GM20000 (cell line): ENCODE results near the gene RPS6KA5.

Experiments
- DNase-seq: peaks from one replicate; pipeline ENCODE4 v3.0.0; 2012; ENCODE audit warnings: low spot score
- CTCF ChIP-seq: IDR thresholded peaks from 2 replicates; pipeline ENCODE4 v1.5.1; 2012; ENCODE audit warnings: mild to moderate bottlenecking, control low read depth; ENCODE audit errors: extremely low read depth, missing control alignments

Gene RPS6KA5

GRCh38 chr14:90803249-90803648 is 257.2 kb downstream of the RPS6KA5 start:
- no peak for TF ChIP-seq CTCF
- no peak for DNase-seq

GRCh38 chr14:90799420-90799819 is 261.0 kb downstream of the RPS6KA5 start:
- no peak for TF ChIP-seq CTCF
- no peak for DNase-seq

- no peak for TF ChIP-seq CTCF
- no peak for DNase-seq
Measured at GRCh38 chr14:90797919-90798318, 262.5 kb downstream of the RPS6KA5 start.
